Caki2 (cell line): ENCODE results near the gene RNGTT. TPM values are rescaled to one million over a fixed set of nuclear protein-coding genes. Genes with fewer than 3 reads are reported as not detected.

Experiments
- DNase-seq: peaks from one replicate; pipeline ENCODE4 v3.0.0-alpha.2; 2015; ENCODE audit warnings: low read depth
- in situ Hi-C: cut with HindIII; loops from 2 replicates; pipeline ENCODE4 v1.10.0; 2016; ENCODE audit warnings: low sequenced_read_pairs, low pct_unique_long_range_greater_than_20kb, mixed read lengths
- total RNA-seq: library from RNA; depleted of rRNA; stranded (reverse); fragments of >200 nt; shearing (Covaris generic); gene quantifications from 2 replicates; pipeline ENCODE4 v1.2.3, GENCODE V29; 2014; ENCODE audit warnings: low replicate concordance; rRNA removed

Gene RNGTT
- total RNA-seq, 1 experiment from 2014 or later = 15.6 TPM

GRCh38 chr6:88565836-88566235 lies 397.6 kb downstream of the RNGTT start:
- in situ Hi-C loops = no loop called here

GRCh38 chr6:88565409-88565811 lies 398.0 kb downstream of the RNGTT start:
- in situ Hi-C loops = no loop called here
- no peak for DNase-seq

More at GRCh38 chr6:88565836-88566235, 397.6 kb downstream of the RNGTT start:
- DNase-seq = no peak

- DNase-seq = no peak
- in situ Hi-C loops = no loop called here
Observed at GRCh38 chr6:88563277-88563625, 400.2 kb downstream of the RNGTT start.

GRCh38 chr6:88562353-88563276 lies 400.8 kb downstream of the RNGTT start:
- in situ Hi-C loops = no loop called here
- no peak for DNase-seq

- no peak for DNase-seq
- in situ Hi-C loops = no loop called here
Observed at GRCh38 chr6:88561954-88562315, 401.5 kb downstream of the RNGTT start.

GRCh38 chr6:88561034-88561953 lies 402.1 kb downstream of the RNGTT start:
- no peak for DNase-seq
- in situ Hi-C loops = no loop called here

Other genes starting within 250 kb of the RNGTT start
- gene PNRC1, start 117.1 kb upstream of the RNGTT start, total RNA-seq = 31.7 and 38.3 TPM in 2 replicates
- gene SRSF12, start 154.5 kb upstream of the RNGTT start, total RNA-seq = 1.9 and 2.8 TPM in 2 replicates
- 16.9 and 21.8 TPM in 2 replicates for gene PM20D2, start 182.4 kb upstream of the RNGTT start, total RNA-seq